ENCODE results near the gene HPD.

Gene HPD

GRCh38 chr12:121813951-121814350 is 44.7 kb downstream of the HPD start:
- Histone ChIP-seq H3K27ac (no peak overlapping the region), H3K4me3 (no peak overlapping the region)

GRCh38 chr12:121812921-121813896 is 45.5 kb downstream of the HPD start:
- DNase-seq (ENCODE audit: low spot score) = no peak
- no peak for TF ChIP-seq CTCF (IDR thresholded peaks at IDR 0.05)
- peak overlapping the region; percentile 86 for H3K4me3 ChIP-seq
- peak overlapping the region in 1 of 2 donors; percentile 31 for H3K27ac ChIP-seq

More at GRCh38 chr12:121813951-121814350, 44.7 kb downstream of the HPD start:
- DNase-seq (ENCODE audit: low spot score) = no peak
- no peak for TF ChIP-seq CTCF (IDR thresholded peaks at IDR 0.05)

- no peak for DNase-seq (ENCODE audit: low spot score)
- Histone ChIP-seq H3K4me3 (peak overlapping the region; percentile 86), H3K27ac (peak overlapping the region; percentile 74 to 93)
- TF ChIP-seq CTCF (IDR thresholded peaks at IDR 0.05) = no peak
These were observed 46.3 kb downstream of the HPD start for GRCh38 chr12:121812320-121812871.

GRCh38 chr12:121811434-121812319 is 47.0 kb downstream of the HPD start:
- DNase-seq (ENCODE audit: low spot score) = no peak

GRCh38 chr12:121810833-121811433 is 47.7 kb downstream of the HPD start:
- peak overlapping the region; percentile 74 to 93 for H3K27ac ChIP-seq
- no peak for TF ChIP-seq CTCF (IDR thresholded peaks at IDR 0.05)
- H3K4me3 ChIP-seq = peak overlapping the region; percentile 86
- DNase-seq (ENCODE audit: low spot score) = no peak

More at GRCh38 chr12:121811434-121812319, 47.0 kb downstream of the HPD start:
- H3K27ac ChIP-seq = peak overlapping the region; percentile 74 to 93
- peak overlapping the region; percentile 86 for H3K4me3 ChIP-seq
- peak; percentile 99 for TF ChIP-seq CTCF (IDR thresholded peaks at IDR 0.05)

DNA sequence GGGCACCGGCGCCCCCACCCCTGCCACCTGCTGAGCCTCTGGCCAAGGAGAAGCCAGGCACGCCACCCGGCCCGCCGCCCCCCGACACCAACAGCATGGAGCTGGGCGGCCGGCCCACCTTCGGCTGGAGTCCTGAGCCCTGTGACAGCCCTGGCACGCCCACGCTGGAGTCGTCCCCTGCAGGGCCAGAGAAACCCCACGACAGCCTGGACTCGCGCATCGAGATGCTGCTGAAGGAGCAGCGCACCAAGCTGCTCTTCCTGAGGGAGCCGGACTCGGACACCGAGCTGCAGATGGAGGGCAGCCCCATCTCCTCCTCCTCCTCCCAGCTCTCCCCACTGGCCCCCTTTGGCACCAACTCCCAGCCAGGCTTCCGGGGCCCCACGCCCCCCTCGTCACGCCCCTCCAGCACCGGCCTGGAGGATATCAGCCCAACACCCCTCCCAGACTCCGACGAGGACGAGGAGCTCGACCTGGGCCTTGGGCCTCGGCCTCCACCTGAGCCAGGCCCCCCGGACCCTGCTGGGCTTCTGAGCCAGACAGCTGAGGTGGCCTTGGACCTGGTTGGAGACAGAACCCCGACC is 48.3 kb downstream of the HPD start:
- TF ChIP-seq CTCF (IDR thresholded peaks at IDR 0.05) = no peak
- H3K27ac ChIP-seq = peak overlapping the region in 1 of 2 donors; percentile 93
- DNase-seq (ENCODE audit: low spot score) = no peak
- H3K4me3 ChIP-seq = no peak overlapping the region
